Neural cell (in vitro differentiated cells): ENCODE measurements around the gene RBFOX2.
A peak's percentile ranks its signal among the peaks of the same experiment; 100 is the strongest.

ENCODE experiments used
- CTCF ChIP-seq: fragments of 450-650 bp; IDR thresholded peaks from 2 replicates; pipeline ENCODE4 v1.5.1; 2014; ENCODE audit warnings: antibody characterized with exemption, mild to moderate bottlenecking, moderate library complexity; ENCODE audit not compliant: poor library complexity, severe bottlenecking
- EP300 ChIP-seq: fragments of 450-650 bp; conservative IDR thresholded peaks from 2 replicates; pipeline ENCODE4 v1.6.1; 2014; ENCODE audit warnings: antibody characterized with exemption, mild to moderate bottlenecking, moderate library complexity; ENCODE audit not compliant: poor library complexity, severe bottlenecking
- EZH2 ChIP-seq: fragments of 200-600, 300-800 bp; shearing (Covaris generic), sonication (generic); IDR thresholded peaks from 2 replicates; pipeline ENCODE4 v1.6.1; 2014; ENCODE audit warnings: antibody characterized with exemption, low read length, borderline replicate concordance, mild to moderate bottlenecking; ENCODE audit not compliant: insufficient read depth, poor library complexity, severe bottlenecking
- MXI1 ChIP-seq: fragments of 450-650 bp; conservative IDR thresholded peaks from 2 replicates; pipeline ENCODE4 v1.6.1; 2014; ENCODE audit warnings: antibody characterized with exemption, mild to moderate bottlenecking; ENCODE audit not compliant: poor library complexity, severe bottlenecking
- POLR2AphosphoS5 ChIP-seq: IDR thresholded peaks from 2 replicates; pipeline ENCODE4 v1.6.1; 2012
- RAD21 ChIP-seq: fragments of 450-650 bp; conservative IDR thresholded peaks from 2 replicates; pipeline ENCODE4 v1.6.1; 2014; ENCODE audit warnings: antibody characterized with exemption, mild to moderate bottlenecking, moderate library complexity
- REST ChIP-seq: IDR thresholded peaks from 2 replicates; pipeline ENCODE4 v1.6.1; 2012; ENCODE audit warnings: borderline replicate concordance
- SMC3 ChIP-seq: fragments of 450-650 bp; conservative IDR thresholded peaks from 2 replicates; pipeline ENCODE4 v1.6.1; 2014; ENCODE audit warnings: antibody characterized with exemption, mild to moderate bottlenecking, moderate library complexity; ENCODE audit not compliant: poor library complexity
- TAF1 ChIP-seq: IDR thresholded peaks from 2 replicates; pipeline ENCODE4 v1.6.1; 2012; ENCODE audit warnings: low read depth

GRCh38 chr22:35863432-35863831 lies 165.2 kb downstream of the RBFOX2 start:
- TF ChIP-seq CTCF (no peak), REST (peak; percentile 97), EZH2 (no peak), TAF1 (no peak), MXI1 (no peak), EP300 (peak; percentile 90), POLR2AphosphoS5 (peak; percentile 77), SMC3 (no peak), RAD21 (no peak)
